Activated CD4-positive, alpha-beta T cell treated with anti-CD3 and anti-CD28 coated beads, Interleukin-2, amount 50 U/mL, for 4 hours (primary cell): ENCODE results near the gene ATP5F1D.

ENCODE experiments used
- DNase-seq, 2 experiments: peaks; one replicate each; pipeline ENCODE4 v3.0.0-alpha.2; 2020

ATP5F1D gene

GRCh38 chr19:1271528-1272422, 30.2 kb downstream of the ATP5F1D start:
- DNase-seq, result no peak

DNA sequence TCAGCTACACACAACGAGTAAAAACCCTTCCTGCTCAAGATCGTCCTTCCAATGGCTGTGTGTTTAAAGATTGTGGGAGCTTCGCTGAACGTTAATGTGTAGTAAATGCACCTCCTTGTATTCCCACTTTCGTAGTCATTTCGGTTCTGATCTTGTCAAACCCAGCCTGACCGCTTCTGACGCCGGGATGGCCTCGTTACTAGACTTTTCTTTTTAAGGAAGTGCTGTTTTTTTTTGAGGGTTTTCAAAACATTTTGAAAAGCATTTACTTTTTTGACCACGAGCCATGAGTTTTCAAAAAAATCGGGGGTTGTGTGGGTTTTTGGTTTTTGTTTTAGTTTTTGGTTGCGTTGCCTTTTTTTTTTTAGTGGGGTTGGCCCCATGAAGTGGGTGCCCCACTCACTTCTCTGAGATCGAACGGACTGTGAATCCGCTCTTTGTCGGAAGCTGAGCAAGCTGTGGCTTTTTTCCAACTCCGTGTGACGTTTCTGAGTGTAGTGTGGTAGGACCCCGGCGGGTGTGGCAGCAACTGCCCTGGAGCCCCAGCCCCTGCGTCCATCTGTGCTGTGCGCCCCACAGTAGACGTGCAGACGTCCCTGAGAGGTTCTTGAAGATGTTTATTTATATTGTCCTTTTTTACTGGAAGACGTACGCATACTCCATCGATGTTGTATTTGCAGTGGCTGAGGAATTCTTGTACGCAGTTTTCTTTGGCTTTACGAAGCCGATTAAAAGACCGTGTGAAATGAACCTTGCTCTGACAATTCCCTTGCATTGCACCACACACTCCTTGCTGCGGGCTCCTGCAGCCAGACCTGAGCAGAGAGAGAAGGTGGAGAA, 31.1 kb downstream of the ATP5F1D start:
- DNase-seq, result no peak

GRCh38 chr19:1273263-1274041, 31.9 kb downstream of the ATP5F1D start:
- no peak for DNase-seq

DNA sequence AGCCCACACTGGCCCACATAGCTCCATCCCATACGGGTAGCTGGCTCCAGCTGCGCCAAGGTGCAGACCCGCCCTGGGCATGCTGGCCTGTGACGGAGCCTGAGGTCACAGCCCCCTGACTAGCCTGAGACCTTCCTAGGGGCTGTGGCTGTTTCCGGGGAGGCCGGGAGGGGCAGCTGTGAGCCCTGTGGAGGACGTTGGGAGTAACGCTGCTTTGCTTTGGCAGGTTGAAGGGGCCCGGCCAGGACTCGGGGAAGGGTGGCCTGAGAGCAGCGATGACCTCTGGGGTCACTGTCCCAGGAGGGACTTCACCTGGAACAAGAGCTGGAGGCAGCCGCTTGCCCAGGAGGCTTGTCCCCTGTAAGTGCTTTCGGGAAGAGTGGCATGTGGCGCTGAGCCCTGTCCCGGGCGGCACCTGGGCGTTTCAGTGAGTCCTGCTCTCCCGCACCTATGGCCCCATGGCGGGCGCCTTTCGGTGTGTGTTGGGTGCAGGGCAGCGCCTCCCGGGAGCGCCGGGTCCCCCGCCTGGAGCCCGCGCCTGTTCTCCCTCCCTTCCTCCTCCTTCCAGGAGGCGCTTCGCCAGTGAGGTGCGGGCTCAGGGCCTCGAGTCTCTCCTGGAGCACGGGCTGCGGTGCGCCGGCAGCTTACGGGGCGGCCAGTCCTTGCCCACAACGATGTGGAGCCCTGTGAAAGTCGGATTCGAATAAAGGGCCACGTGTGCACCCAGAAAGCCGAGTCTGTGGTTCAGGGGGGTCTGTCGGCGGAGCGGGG, 32.7 kb downstream of the ATP5F1D start:
- DNase-seq, result no peak

DNA sequence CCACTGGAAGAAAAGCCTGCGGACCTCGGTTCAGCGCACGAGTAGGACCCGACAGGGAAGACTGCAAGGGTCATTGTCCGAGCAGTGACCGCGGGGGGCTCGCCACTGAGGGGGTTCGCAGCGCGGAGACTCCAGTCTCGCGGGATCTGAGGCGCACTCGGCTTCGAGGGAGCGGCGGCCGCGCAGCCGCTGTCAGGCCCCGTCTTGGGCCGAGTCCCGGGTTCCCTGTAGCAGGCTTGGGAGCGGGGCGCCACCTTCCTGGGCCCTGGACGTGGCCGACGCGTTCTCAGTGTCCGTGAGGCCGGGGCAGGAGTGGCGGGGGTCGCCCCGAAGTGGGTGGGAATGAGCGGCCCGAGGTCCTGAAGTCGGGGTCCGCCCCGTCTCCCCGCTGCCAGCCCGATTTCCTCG, 33.3 kb downstream of the ATP5F1D start:
- no peak for DNase-seq

DNA sequence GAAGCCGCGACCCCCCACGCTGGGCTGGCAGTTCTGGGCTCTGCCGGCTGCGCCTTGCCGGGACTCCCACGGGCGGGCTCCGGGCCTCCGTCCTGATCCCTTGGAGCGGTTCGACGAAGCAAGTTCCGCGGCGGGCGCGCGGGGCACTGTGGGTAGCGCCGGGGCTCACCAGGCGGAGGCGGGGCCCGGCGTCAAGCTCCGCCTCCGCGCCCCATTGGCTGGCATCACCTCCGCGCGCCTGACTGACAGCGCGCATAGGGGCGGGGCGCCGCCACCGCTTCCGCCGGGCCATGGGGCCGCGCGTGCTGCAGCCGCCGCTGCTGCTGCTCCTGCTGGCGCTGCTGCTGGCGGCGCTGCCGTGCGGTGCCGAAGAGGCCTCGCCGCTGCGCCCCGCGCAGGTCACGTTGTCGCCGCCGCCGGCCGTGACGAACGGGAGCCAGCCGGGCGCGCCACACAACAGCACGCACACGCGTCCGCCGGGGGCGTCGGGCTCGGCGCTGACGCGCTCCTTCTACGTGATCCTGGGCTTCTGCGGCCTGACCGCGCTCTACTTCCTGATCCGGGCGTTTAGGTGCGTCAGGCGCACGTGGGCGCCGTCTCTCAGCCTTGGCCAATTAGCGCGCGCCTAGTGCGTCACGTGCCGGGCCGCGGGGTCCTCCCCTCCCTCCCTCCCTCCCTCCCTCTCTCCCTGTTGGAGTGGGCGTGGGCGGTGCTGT, 33.9 kb downstream of the ATP5F1D start, which contains the start of gene FAM174C:
TSS of gene FAM174C (plus strand) at position 271 of the 716 bp plus-strand sequence. CDS start at position 291, 20 bp downstream.
- DNase-seq, result peak; percentile 93 to 95

GRCh38 chr19:1275976-1276627, 34.6 kb downstream of the ATP5F1D start:
- DNase-seq, result no peak

DNA sequence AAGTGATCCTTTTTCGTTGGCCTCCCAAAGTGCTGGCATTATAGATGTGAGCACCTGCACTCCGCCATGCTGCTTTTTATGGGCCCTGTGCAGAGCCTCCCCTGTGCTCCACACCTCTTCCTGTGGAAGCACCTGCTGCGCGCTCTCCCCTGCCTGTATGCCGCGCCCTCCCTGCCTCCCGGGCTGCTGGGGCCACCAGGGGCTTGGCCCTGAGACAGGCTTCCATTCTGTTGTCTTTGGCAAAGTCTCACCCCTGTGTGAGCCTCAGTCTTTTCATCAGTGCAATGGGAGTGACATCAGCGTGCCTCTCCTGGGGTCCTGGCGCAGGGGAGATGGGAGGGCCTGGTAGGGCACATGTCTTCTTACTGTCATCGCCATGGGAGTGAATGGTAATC, 35.1 kb downstream of the ATP5F1D start:
- DNase-seq, result no peak

DNA sequence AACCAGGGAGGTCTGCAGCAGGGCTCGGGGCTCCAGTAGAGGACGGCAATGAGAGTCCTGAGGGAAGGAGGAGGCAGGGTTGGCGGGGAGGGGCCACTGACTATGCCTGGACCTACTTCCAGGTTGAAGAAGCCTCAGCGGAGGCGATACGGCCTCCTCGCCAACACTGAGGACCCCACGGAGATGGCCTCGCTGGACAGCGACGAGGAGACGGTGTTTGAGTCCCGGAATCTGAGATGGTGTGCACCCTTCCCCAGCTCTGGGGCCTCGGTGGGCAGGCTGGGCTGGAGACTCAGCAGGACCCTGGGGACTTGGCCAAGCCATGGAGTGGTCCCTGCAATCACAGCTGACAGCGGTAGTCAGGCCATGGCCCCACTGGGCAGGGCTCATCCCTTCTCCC, 35.5 kb downstream of the ATP5F1D start:
- no peak for DNase-seq

DNA sequence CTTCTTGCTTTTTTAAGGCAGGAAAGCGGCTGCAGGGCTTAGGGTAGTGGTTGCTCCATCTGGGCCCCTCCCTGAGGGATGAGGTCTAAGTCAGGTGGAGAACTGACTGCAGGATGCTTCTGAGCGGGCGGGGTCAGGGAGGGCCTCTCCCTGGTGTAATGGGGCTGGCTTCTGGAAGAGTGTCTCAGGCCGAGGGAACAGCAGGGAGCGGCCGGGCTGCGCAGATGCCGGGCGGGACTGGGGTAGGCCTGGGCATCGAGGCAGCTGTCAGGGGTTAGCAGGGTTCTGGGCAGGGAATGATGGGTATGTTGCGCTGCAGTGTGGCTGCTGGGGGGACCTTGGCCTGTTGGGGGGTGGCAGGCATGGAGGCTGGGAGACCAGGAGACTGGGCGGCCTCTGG, 36.5 kb downstream of the ATP5F1D start:
- DNase-seq, result no peak

DNA sequence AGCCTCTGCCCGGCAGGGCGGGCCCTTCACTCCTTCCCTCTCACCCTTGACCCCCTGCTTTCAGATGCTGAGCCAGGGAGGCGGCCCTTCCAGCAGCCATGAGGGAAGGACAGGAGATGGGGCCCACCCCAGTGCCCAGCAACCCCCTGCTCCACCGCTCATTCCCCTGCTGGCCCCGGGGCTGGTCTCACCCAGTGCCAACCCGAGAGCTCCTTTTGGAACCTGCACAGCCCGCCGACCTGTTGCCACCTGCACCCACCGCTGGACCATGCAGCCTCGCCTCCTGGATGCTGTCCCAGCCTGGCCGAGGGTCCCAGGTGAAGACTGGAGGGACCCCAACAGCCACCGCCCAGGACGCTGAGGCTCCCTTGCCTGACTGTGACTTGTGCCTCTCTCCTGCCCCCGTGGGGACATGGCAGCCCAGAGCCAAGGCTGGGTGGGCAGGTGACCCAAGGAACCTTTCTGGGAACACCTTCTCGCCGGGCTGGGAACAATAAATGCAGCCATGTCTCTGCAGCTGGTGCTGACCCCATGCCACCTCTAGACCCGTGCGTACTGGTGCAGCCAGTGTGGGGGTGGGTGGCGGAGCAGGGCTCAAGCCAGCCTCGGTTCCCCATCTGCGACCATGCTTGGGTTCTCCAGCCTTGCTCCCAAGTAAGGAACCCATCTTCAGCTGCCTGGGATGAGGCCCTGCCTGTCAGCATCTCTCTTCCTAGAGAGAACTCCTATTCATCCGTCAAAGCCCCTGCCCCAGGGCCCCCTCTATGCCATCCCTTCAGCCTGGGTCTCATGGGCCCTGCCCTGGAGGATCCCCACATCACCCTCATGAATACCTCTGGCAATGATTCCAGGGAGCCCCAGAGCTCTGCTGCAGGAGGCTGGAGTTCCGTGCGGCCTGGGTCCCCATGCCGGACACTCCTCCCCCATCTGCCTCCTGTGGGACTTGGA, 37.4 kb downstream of the ATP5F1D start:
- no peak for DNase-seq

GRCh38 chr19:1279782-1280341, 38.3 kb downstream of the ATP5F1D start:
- peak; percentile 74 for DNase-seq

DNA sequence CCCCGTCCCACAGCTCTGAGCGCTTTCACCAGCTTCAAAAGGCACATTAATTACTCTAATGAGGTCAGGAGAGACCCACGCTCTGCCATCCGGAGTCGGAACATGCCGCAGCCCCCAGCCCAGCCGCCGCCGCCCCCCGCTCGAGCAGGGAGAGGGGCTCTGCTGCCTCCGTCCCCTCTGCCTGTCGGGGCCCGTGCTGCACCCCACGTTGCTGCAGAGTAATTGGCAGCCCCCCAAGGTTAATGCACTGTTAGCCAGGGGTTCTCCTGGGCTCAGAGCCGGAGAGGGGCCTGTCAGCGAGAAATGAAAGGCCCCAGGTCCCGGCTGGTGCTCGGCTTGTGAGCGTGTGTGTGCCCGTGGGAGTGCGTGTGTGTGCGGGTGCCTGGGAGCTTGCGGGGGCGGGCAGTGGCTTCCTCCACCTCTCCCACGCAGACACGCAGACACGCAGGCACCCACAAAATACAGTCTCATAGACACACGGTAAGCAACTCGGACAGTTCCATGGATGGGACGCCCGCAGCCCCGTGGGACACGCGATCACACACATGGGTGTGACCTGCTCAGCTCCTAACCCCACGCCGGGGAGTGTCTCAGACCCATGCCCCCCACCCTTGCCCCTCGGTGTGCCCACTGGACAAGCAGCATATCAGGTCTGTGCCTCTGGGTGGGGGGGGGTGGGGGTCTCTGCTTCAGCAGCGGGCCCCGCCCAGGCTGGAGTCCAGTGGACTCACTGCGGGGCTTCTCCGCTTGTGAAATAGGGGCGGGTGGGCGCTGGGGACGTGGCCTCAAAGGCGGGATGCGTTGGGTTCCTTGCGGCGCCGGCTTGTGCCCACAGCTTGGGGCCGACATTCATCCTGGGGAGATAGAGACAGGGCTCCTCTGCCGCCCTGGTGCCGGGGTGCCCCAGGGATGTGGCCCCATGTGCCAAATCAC, 39.4 kb downstream of the ATP5F1D start:
- DNase-seq, result no peak

GRCh38 chr19:1281569-1282287, 40.2 kb downstream of the ATP5F1D start:
- no peak for DNase-seq

- no peak for DNase-seq
Measured at GRCh38 chr19:1282588-1283206, 41.1 kb downstream of the ATP5F1D start.

DNA sequence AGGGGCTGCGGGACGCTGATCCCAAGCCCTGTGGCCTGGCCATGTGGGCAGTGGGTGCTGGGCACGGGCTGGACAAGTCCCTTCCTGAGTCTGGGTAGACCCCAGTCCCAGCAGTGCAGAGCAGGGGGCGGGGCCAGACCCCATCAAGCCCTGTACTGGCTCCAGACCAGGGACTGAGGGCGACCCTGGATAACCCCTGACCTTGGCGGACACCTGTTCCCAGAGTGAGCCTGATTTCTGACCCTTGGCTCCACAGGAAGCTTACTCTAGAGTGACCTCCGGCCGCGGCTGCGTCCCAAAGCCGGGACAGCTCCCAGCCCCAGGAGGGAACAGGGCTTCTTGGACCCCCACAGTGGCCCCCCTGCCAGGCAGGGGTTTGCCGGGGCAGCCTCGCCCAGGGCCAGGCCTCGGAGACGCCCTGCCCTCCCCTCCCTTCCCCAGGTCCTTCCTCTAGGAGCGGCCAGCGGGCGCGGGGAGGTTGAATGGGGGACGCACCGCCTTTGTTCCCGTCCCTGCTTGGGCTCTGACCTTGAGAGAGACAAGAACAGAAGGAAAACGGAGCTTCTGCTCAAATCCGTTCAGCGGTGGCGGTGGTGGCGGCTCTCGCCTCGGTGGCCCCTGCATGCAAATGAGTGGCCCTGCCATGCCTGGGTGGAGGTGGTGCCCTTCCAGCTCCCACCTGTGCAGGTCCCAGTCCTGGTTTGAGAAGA, 41.8 kb downstream of the ATP5F1D start:
- no peak for DNase-seq
